ENCODE results near the gene AMN.

DNA sequence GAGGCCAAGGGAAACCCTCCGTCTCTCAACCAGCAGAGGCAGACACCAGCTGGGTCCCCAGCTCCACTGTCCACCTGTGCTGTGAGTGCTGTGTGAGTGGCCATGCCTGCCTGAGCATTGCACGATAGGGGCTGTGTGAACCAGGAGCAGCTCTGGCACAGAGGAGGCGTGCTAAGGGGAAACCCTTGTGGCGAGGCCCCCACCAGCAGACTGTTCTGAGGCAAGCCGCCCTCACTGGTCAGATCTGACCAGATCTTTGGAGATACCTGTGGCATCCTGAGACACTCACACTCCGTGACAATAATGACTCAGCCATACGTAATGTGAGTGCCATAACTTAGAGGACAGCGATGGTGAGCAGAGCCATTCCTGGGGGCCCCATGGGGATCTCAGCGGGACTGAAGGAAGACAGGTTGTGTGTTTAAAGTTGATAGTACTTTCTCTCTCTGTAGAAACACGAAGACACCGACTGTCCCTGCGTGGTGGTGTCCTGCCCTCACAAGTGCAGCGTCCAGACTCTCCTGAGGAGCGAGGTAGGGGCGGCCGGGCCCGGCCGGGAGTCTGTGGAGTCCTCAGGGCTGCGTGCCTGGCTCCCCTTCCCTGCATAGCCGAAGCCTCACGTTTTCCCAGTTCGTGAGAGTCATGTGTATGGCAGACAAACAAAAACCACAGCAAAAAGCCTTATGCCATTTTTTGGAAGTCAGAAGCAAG, 36.6 kb upstream of the AMN start:
- TF ChIP-seq ADNP (tag; IDR thresholded peaks at IDR 0.05) (no peak), ESRRA (IDR thresholded peaks at IDR 0.05; ENCODE audit: borderline replicate concordance, low read depth) (no peak), NFIC (IDR thresholded peaks at IDR 0.05) (no peak), LARP7 (IDR thresholded peaks at IDR 0.05) (no peak), ZNF41 (CRISPR knock-in tag; conservative IDR thresholded peaks at IDR 0.05) (no peak), POLR2A (conservative IDR thresholded peaks at IDR 0.05) (no peak), ATF3 (IDR thresholded peaks at IDR 0.05) (no peak), ATF3 (CRISPR knock-in tag; conservative IDR thresholded peaks at IDR 0.05) (no peak), ZNF133 (CRISPR knock-in tag; IDR thresholded peaks at IDR 0.05) (no peak)
- TF ChIP-seq, protein P1, sequence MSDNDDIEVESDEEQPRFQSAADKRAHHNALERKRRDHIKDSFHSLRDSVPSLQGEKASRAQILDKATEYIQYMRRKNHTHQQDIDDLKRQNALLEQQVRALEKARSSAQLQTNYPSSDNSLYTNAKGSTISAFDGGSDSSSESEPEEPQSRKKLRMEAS (CRISPR knock-in tag; IDR thresholded peaks at IDR 0.05) = no peak
- TF ChIP-seq, protein P2, sequence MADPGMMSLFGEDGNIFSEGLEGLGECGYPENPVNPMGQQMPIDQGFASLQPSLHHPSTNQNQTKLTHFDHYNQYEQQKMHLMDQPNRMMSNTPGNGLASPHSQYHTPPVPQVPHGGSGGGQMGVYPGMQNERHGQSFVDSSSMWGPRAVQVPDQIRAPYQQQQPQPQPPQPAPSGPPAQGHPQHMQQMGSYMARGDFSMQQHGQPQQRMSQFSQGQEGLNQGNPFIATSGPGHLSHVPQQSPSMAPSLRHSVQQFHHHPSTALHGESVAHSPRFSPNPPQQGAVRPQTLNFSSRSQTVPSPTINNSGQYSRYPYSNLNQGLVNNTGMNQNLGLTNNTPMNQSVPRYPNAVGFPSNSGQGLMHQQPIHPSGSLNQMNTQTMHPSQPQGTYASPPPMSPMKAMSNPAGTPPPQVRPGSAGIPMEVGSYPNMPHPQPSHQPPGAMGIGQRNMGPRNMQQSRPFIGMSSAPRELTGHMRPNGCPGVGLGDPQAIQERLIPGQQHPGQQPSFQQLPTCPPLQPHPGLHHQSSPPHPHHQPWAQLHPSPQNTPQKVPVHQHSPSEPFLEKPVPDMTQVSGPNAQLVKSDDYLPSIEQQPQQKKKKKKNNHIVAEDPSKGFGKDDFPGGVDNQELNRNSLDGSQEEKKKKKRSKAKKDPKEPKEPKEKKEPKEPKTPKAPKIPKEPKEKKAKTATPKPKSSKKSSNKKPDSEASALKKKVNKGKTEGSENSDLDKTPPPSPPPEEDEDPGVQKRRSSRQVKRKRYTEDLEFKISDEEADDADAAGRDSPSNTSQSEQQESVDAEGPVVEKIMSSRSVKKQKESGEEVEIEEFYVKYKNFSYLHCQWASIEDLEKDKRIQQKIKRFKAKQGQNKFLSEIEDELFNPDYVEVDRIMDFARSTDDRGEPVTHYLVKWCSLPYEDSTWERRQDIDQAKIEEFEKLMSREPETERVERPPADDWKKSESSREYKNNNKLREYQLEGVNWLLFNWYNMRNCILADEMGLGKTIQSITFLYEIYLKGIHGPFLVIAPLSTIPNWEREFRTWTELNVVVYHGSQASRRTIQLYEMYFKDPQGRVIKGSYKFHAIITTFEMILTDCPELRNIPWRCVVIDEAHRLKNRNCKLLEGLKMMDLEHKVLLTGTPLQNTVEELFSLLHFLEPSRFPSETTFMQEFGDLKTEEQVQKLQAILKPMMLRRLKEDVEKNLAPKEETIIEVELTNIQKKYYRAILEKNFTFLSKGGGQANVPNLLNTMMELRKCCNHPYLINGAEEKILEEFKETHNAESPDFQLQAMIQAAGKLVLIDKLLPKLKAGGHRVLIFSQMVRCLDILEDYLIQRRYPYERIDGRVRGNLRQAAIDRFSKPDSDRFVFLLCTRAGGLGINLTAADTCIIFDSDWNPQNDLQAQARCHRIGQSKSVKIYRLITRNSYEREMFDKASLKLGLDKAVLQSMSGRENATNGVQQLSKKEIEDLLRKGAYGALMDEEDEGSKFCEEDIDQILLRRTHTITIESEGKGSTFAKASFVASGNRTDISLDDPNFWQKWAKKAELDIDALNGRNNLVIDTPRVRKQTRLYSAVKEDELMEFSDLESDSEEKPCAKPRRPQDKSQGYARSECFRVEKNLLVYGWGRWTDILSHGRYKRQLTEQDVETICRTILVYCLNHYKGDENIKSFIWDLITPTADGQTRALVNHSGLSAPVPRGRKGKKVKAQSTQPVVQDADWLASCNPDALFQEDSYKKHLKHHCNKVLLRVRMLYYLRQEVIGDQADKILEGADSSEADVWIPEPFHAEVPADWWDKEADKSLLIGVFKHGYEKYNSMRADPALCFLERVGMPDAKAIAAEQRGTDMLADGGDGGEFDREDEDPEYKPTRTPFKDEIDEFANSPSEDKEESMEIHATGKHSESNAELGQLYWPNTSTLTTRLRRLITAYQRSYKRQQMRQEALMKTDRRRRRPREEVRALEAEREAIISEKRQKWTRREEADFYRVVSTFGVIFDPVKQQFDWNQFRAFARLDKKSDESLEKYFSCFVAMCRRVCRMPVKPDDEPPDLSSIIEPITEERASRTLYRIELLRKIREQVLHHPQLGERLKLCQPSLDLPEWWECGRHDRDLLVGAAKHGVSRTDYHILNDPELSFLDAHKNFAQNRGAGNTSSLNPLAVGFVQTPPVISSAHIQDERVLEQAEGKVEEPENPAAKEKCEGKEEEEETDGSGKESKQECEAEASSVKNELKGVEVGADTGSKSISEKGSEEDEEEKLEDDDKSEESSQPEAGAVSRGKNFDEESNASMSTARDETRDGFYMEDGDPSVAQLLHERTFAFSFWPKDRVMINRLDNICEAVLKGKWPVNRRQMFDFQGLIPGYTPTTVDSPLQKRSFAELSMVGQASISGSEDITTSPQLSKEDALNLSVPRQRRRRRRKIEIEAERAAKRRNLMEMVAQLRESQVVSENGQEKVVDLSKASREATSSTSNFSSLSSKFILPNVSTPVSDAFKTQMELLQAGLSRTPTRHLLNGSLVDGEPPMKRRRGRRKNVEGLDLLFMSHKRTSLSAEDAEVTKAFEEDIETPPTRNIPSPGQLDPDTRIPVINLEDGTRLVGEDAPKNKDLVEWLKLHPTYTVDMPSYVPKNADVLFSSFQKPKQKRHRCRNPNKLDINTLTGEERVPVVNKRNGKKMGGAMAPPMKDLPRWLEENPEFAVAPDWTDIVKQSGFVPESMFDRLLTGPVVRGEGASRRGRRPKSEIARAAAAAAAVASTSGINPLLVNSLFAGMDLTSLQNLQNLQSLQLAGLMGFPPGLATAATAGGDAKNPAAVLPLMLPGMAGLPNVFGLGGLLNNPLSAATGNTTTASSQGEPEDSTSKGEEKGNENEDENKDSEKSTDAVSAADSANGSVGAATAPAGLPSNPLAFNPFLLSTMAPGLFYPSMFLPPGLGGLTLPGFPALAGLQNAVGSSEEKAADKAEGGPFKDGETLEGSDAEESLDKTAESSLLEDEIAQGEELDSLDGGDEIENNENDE (IDR thresholded peaks at IDR 0.05; ENCODE audit: low read depth, low read length) = no peak
